Stimulated activated CD8-positive, alpha-beta memory T cell treated with anti-CD3 and anti-CD28 coated beads, Interleukin-15, amount 100 ng/mL, for 4 hours (primary cell): ENCODE results near the gene CABP1.
"Not testable (repeated sequence)": the region's sequence is repeated elsewhere in the genome, so short reads cannot be mapped to it uniquely, and the experiment has no call there.

ENCODE experiments used
- DNase-seq, 2 donors: peaks; one replicate each; pipeline ENCODE4 v3.0.0-alpha.2; 2020; ENCODE audit warnings: low read depth in 2 of 2

CABP1 gene

DNA sequence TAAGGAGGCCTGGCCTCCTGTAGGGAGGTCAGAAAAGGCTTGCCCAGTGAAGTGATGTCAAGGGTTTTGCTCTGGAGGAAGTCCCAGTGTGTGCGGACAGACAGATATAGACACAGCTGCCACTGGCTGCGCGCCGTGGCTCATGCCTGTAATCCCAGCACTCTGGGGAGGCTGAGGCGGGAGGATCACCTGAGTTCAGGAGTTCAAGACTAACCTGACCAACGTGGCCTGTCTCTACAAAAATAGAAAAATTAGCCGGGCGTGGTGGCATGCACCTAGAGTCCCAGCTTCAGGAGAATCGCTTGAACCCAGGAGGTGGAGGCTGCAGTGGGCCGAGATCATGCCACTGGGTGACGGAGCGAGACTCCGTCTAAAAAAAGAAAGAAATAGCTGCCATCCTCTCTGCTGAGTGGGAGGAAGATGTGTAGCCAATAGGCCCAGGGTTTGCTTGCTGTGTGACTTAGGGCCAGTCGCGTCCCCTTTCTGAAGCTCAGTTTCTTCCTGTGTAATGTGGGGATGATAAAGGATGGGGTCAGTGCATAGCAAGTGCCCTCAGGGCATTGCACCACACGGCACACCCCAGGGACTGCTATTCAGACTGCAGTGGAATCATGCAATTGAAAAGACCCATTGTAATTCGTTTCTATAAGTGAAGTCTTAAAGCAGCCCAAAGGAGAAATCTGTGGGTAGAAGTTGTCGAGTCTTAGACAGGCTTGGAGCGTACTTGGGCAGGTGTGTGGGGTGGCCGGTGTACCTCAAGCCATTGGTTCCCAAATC is 27.9 kb downstream of the CABP1 start:
- DNase-seq, result no peak

- DNase-seq, result no peak
Observed at GRCh38 chr12:120668868-120669840, 28.7 kb downstream of the CABP1 start.

GRCh38 chr12:120670237-120670636 is 29.8 kb downstream of the CABP1 start:
- DNase-seq, result not testable (repeated sequence)

DNA sequence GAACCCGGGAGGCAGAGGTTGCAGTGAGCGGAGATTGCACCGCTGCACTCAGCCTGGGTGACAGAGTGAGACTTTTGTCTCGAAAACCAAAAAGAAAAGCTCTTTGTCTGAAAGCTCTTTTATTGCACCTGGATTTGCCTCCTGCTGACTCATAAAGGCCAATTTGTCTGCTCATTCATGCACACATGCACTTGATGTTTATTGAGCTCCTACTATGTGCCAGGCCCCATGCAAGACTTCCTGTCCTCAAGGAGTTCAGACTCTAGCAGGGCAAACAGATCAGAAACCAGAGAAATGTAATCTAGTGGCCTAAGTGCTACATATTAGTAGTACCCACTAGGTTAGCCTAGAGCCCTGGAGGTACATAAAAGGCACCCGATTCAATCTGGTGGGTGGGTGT is 30.2 kb downstream of the CABP1 start:
- no peak for DNase-seq

DNA sequence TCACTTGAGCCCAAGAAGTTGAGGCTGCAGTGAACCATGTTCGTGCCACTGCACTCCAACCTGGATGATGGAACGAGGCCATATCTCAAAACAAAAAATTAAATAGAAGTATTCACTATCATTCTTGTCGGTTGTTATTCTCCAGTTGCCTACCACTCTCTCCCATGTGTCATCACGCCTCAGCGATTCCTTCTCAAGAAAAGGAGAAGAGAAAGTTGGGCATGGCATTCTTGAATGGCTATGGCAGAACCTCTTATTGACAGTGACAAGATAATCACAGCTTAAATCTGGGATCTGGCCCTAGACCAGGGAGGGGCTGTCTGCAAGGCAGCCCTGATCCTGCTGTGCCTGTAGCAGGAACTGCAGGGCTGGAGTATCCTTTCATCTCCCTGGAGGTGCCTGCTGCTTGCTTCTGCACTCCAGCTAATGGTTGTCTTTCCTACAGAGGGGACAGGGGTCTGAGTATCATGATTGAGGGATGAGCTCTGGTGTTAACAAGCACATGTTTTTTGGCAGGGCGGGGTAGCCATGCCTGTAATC is 33.7 kb downstream of the CABP1 start:
- DNase-seq, result no peak

- no peak for DNase-seq
Observed at GRCh38 chr12:120677765-120678473, 37.5 kb downstream of the CABP1 start.

DNA sequence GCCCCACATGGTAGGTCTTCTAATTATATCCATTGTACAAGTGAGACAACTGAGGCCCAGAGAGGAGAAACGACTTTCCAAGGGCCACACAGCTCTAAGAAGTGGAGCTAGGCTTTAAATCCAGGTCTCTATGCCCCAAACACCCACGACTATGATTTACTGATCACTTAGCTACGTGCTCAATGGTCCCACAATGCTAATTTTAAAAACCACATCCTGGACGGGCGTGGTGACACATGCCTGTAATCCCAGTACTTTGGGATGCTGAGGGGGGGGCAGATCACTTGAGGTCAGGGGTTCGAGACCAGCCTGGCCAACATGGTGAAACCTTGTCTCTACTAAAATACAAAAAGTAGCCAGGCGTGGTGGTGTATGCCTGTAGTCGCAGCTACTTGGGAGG is 38.1 kb downstream of the CABP1 start:
- no peak for DNase-seq

DNA sequence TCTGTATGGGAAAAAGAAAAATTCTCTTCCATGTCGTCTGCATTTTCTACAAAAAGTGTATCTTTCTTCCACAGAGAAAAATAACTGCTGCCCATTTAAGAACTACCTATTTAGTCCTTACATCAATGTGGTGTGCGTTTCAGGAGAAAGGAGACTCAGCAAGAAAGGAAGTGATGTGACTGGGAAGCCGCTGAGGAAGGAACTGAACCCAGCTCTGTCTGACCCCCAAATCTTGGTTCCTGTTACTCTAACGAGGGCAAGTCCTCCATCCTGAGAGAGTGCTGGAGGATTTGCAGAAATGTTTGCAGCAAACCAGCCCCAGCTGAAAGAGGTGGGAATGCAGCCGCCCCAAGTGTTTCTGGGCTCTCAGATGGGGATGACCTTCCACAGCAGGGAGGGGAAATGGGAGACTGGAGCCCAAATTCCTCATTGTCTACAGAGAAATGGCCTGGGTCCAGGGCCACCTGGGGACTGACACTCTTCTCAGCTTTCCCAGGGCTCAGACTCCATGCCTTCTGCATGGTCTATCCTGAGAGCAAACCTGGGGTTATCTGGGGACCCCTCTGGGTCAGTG is 39.8 kb downstream of the CABP1 start:
- no peak for DNase-seq

DNA sequence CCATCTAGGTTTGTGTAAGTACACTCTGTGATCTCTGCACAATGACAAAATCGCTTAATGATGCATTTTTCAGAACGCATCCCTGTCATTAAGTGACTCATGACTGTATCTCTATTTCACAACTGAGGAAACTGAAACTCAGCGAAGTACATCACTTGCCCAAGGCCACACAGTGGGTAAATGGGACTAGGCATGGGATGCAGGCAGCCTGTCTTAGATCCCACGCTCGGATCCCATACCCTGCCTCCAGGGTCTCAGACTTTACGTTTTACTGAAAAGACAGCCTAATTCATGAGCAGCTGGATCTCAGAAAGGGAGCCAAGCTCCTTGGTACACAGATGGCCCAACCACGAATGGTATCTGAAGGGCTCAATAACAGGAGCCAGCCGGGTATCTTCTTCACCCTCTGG is 44.1 kb downstream of the CABP1 start:
- DNase-seq, result no peak

DNA sequence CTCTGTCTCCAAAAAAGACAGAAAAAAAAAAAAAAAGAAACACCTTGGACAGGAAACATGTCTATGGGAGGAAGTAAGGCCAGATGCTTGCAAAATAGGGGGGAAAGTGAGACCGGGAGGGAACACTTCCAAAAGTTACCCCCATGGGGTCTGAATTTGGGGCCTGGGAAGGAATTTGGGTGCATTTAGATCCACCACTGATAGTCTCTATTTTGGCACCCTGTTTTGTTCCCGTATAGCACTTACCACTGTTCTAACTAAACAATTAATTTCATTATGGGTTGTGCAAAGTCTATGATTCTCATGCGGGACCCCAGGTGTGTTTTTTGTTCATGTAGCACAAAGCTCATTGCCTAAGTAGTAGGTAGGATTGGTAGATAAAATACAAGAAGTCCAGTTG is 45.1 kb downstream of the CABP1 start:
- DNase-seq, result no peak

DNA sequence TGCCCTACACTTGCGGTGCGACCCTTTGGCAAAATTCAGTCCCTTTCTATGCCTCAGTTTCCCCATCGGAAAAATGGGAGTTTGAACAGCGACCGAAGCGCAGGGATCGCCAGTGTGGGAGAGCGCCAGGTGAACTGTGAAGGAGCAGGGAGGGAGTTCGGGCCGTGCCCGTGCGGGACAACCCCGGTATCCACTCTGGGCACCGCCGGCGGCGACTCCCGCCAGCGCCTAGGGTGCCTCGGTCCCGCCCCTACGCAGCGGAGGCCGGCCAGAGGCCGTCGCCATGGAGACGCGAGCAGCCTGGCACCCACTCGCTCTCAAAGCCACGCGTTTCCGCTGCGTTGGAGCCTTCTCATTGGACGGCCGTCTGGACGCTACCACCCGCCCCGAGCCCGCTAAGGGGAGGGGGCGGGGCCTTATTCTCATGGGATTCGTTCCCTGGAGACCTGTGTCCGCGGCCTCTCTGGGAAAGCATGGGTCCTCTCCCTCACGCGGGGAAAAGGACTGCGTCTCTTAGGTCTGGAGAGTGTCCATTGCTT is 45.8 kb downstream of the CABP1 start:
- DNase-seq, result peak; percentile 95

GRCh38 chr12:120686690-120687577 is 46.5 kb downstream of the CABP1 start, which contains the start of gene MLEC:
Gene MLEC, plus strand, starts transcription at chr12:120687149. Its CDS starts 148 bp downstream, at chr12:120687297.
- peak; percentile 97 to 99 for DNase-seq

- DNase-seq, result peak; percentile 14 to 18
Observed at GRCh38 chr12:120687578-120688289, 47.3 kb downstream of the CABP1 start.

- no peak for DNase-seq
Observed at GRCh38 chr12:120688527-120689071, 48.2 kb downstream of the CABP1 start.

DNA sequence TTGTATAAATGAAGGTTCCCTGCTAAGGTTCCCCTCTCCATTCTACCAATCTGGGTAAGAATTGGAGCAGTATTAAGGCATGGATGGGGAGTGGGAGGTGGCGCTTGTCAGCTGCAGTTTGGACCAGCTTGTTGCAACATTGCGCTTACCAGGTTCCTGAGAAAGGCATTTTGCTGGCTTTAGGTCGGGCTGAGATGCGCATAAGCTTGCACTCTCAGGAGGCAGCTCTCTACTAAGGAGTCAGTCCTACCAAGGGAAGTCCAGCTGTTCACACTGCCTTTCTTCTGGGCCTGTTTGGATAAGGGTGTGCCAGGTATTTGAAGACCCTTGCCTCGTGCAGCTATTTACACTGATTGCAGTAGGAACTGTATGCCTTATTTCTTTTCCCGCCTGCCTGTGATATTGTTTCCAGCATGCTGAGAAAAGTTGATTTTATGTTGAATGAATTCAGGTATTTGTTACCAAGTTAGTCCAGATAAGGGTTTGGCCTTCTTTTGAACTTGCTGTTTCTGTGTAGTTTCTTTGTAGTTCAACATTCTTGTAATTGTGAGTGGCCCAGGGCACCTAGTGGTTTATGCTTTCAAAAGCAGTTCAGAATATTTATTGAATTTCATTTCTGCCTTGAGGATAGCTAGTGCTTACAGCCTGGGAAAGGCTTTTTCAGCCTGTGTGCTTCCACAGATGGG is 49.1 kb downstream of the CABP1 start:
- DNase-seq, result no peak

- no peak for DNase-seq
Observed at GRCh38 chr12:120690083-120690450, 49.6 kb downstream of the CABP1 start.

DNA sequence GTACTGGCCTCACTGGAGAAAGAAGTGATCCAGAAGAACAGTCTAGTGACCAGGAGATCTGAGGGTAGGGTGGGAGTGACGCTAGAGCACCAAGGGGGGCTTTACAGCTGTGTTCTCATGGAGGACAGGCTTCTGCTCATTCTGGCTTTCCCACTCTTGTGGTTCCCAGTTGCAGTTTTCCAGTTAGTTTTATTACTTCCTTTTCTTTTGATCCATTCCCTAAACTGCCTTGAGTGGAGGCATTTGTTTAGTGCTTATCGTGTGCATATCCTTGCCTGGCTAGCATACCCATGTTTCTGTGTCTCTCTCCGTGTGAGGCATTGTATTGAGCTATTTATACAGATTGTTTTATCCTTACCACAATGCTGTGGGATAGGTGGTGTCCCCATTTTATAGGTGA is 50.6 kb downstream of the CABP1 start:
- DNase-seq, result no peak

GRCh38 chr12:120692524-120693033 is 52.2 kb downstream of the CABP1 start:
- no peak for DNase-seq
